Measurements from ENCODE around the gene KCNK15.

DNA sequence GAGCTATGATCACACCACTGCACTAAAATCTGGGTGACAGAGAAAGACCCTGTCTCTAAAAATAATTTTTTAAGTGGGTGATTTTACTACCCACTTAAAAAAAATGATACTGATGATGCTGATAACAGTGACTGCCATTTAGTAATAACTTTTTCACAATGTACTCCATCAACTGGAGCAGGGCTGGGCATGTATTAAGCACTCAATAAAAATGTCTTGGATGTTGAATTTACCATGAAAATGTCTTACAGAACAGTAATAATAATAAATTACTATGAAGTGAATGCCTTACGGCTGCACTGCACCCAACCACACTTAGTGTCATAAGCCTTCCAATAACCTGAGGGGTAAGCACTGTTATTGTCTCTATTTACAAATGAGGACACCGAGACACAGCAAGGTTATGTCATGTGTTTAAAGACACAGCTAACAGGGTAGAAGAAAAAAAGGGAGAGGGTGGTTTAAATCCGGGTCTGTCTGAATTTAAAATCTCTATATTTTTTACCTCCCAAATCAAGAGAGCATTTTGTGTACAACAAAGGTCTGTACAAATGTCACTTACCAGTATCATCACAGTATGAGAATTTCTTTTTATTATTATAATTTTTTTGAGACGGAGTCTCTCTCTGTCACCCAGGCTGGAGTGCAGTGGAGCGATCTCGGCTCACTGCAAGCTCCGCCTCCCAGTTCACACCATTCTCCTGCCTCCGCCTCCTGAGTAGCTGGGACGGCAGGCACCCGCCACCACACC is 43.2 kb downstream of the KCNK15 start:
- TF ChIP-seq CTCF (conservative IDR thresholded peaks at IDR 0.05; ENCODE audit: low read length), result no peak
- no peak for TF ChIP-seq EZH2phosphoT487 (IDR thresholded peaks at IDR 0.05; ENCODE audit: borderline replicate concordance)
